GM12892 (cell line): ENCODE data around the gene GET4.

Source experiments
- POLR2A ChIP-seq: IDR thresholded peaks from 2 replicates; pipeline ENCODE4 v1.6.1; 2011; ENCODE audit warnings: low read depth, low read length, control low read depth
- POLR2AphosphoS5 ChIP-seq: IDR thresholded peaks from 2 replicates; pipeline ENCODE4 v1.6.1; 2011; ENCODE audit warnings: low read depth, low read length, control low read depth
- TAF1 ChIP-seq: IDR thresholded peaks from 2 replicates; pipeline ENCODE4 v1.6.1; 2011; ENCODE audit warnings: low read depth, mild to moderate bottlenecking, control low read depth, low read length, borderline replicate concordance

GRCh38 chr7:904847-905246 is 28.5 kb downstream of the GET4 start:
- no peak for TF ChIP-seq TAF1
- no peak for TF ChIP-seq POLR2A
- no peak for TF ChIP-seq POLR2AphosphoS5
